ENCODE measurements around the gene FAXDC2.

FAXDC2 gene

DNA sequence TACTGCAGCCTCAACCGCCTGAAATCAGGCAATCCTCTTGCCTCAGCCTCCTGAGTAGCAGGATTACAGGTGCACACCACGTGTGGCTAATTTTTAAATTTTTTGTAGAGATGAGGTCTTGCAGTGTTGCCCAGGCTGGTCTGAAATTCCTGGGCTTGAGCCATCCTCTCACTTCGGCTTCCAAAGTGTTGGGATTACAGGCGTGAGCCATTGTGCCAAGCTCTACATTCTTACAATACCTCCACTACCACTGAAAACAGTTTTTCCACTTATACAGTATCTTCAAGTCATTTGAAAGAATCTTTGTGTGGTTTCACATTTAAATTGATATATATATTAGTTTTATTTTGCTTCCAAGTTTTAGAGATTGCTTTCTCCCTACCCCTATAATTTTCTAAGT, 52.6 kb downstream of the FAXDC2 start (continued):
- TF ChIP-seq GLIS2 (tag by site-specific recombination; IDR thresholded peaks at IDR 0.05) (no peak), ZNF121 (tag by site-specific recombination; IDR thresholded peaks at IDR 0.05) (no peak), FEZF1 (tag by site-specific recombination; IDR thresholded peaks at IDR 0.05) (no peak), ZBTB1 (tag by site-specific recombination; IDR thresholded peaks at IDR 0.05) (no peak), ZBTB8A (tag by site-specific recombination; IDR thresholded peaks at IDR 0.05) (no peak), ZNF155 (tag by site-specific recombination; IDR thresholded peaks at IDR 0.05) (no peak), SETDB1 (IDR thresholded peaks at IDR 0.05; ENCODE audit: insufficient read length, low read length) (no peak), ZNF404 (tag by site-specific recombination; IDR thresholded peaks at IDR 0.05) (no peak)

DNA sequence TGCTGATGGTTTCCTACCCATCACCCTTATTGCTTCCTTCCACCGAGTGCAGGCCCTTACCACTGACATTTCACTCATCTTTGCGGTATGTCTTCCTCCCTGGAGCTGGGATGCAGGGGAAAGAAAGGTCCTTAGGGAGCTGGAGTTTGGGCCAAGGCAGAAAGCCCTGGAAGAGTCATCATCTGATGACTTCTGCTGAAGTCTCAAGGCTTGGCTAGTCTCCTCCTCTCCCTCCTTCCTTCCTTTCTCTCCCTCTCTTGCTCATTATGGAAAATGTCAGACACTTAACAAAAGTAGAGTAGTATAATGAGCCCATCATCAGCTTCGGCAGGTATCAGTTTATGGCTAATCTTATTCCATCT, 55.2 kb downstream of the FAXDC2 start:
- Histone ChIP-seq H3K4me1 (ENCODE audit: control insufficient read depth, insufficient read depth, low read length) (peaks cover 3% of the 10 kb centered on the region; the same call in 1 of the 2 replicates), H3K9me3 (ENCODE audit: control insufficient read depth, insufficient read depth, low read depth, low read length) (no peaks in the 10 kb centered on the region), H3K27ac (ENCODE audit: extremely low read depth, low read depth, low read length) (no peak overlapping the region), H3K36me3 (ENCODE audit: control insufficient read depth in 2 of 2, insufficient read depth in 1 of 2, low read length in 2 of 2) (peaks cover 39 to 87% of the 10 kb centered on the region in 2 experiments), H3K4me3 (ENCODE audit: low read depth, low read length) (no peak overlapping the region)
- ChIA-PET POLR2A (no interaction called here), CTCF (no interaction called here)
- TF ChIP-seq GFI1B (tag by site-specific recombination; IDR thresholded peaks at IDR 0.05) (no peak), REPIN1 (tag by site-specific recombination; IDR thresholded peaks at IDR 0.05; ENCODE audit: low read depth) (no peak), KLF7 (tag by site-specific recombination; IDR thresholded peaks at IDR 0.05; ENCODE audit: borderline replicate concordance) (no peak), ZNF664 (tag by site-specific recombination; IDR thresholded peaks at IDR 0.05) (no peak), ZFP69B (tag by site-specific recombination; IDR thresholded peaks at IDR 0.05) (no peak), ZNF350 (tag by site-specific recombination; IDR thresholded peaks at IDR 0.05) (no peak), ZNF510 (tag by site-specific recombination; IDR thresholded peaks at IDR 0.05; ENCODE audit: insufficient replicate concordance) (no peak)
- TF ChIP-seq, protein P1, sequence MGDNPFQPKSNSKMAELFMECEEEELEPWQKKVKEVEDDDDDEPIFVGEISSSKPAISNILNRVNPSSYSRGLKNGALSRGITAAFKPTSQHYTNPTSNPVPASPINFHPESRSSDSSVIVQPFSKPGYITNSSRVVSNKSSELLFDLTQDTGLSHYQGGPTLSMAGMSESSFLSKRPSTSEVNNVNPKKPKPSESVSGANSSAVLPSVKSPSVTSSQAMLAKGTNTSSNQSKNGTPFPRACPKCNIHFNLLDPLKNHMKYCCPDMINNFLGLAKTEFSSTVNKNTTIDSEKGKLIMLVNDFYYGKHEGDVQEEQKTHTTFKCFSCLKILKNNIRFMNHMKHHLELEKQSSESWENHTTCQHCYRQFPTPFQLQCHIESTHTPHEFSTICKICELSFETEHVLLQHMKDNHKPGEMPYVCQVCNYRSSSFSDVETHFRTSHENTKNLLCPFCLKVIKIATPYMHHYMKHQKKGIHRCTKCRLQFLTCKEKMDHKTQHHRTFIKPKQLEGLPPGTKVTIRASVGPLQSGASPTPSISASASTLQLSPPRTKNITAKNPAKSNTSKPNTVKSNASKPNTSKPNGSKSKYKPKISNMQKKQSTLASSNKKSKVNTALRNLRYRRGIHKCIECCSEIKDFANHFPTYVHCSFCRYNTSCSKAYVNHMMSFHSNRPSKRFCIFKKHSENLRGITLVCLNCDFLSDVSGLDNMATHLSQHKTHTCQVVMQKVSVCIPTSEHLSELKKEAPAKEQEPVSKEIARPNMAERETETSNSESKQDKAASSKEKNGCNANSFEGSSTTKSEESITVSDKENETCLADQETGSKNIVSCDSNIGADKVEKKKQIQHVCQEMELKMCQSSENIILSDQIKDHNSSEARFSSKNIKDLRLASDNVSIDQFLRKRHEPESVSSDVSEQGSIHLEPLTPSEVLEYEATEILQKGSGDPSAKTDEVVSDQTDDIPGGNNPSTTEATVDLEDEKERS (tag by site-specific recombination; IDR thresholded peaks at IDR 0.05), result no peak
- TF ChIP-seq, protein P2, sequence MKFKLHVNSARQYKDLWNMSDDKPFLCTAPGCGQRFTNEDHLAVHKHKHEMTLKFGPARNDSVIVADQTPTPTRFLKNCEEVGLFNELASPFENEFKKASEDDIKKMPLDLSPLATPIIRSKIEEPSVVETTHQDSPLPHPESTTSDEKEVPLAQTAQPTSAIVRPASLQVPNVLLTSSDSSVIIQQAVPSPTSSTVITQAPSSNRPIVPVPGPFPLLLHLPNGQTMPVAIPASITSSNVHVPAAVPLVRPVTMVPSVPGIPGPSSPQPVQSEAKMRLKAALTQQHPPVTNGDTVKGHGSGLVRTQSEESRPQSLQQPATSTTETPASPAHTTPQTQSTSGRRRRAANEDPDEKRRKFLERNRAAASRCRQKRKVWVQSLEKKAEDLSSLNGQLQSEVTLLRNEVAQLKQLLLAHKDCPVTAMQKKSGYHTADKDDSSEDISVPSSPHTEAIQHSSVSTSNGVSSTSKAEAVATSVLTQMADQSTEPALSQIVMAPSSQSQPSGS (tag by site-specific recombination; IDR thresholded peaks at IDR 0.05; ENCODE audit: low read depth), result no peak
- TF ChIP-seq, protein P3, sequence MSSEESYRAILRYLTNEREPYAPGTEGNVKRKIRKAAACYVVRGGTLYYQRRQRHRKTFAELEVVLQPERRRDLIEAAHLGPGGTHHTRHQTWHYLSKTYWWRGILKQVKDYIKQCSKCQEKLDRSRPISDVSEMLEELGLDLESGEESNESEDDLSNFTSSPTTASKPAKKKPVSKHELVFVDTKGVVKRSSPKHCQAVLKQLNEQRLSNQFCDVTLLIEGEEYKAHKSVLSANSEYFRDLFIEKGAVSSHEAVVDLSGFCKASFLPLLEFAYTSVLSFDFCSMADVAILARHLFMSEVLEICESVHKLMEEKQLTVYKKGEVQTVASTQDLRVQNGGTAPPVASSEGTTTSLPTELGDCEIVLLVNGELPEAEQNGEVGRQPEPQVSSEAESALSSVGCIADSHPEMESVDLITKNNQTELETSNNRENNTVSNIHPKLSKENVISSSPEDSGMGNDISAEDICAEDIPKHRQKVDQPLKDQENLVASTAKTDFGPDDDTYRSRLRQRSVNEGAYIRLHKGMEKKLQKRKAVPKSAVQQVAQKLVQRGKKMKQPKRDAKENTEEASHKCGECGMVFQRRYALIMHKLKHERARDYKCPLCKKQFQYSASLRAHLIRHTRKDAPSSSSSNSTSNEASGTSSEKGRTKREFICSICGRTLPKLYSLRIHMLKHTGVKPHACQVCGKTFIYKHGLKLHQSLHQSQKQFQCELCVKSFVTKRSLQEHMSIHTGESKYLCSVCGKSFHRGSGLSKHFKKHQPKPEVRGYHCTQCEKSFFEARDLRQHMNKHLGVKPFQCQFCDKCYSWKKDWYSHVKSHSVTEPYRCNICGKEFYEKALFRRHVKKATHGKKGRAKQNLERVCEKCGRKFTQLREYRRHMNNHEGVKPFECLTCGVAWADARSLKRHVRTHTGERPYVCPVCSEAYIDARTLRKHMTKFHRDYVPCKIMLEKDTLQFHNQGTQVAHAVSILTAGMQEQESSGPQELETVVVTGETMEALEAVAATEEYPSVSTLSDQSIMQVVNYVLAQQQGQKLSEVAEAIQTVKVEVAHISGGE (tag by site-specific recombination; conservative IDR thresholded peaks at IDR 0.05; ENCODE audit: low read depth), result no peak

Data from HEK293 (cell line).